Activated gamma-delta T cell treated with anti-CD3 and anti-CD28 coated beads, Interleukin-2, amount 50 U/mL, for 16 hours (primary cell): ENCODE results near the gene MUSTN1.

Experiments
- DNase-seq: peaks from one replicate; pipeline ENCODE4 v3.0.0-alpha.2; 2020; ENCODE audit warnings: low read depth

The MUSTN1 gene

DNA sequence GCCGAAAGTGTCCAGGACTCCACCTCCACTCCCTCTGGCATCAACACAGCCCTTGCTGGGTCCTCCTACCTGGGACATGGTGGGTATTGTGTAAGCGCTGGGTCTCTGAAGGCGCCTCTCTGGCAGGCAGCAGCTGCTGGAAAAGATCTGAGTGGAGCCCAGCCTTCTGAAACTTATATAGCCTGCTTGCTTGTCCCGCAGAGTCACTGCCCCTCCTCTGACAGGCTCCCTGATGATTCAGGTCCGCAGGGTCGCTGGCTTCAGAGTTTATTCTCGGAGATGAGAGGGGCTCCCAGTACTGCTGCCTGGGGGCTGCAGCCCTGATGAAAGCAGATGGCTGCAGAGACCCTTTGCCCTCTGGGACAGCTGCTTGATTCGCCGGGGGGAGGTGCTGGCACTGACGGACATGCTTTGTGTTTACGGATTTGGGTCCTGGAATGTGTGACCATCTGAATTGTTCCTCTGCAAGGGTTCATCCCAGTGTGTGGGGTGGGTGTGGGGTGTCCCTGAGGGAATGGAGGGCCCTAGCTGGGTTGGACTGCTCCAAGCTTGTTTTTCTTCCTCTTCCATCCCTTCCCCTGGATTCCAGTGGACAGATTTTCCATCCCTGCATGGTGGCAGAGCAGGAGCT lies at the start of gene MUSTN1:
MUSTN1 (minus strand) TSS at position 149 of the 631 bp plus-strand sequence; CDS start at position 78, 71 bp downstream.
- no peak for DNase-seq

GRCh38 chr3:52882377-52882776 lies 47.6 kb upstream of the MUSTN1 start:
- DNase-seq: no peak

- DNase-seq: no peak
Measured at GRCh38 chr3:52881871-52882270, 47.1 kb upstream of the MUSTN1 start.

- DNase-seq: no peak
Measured at GRCh38 chr3:52880474-52880873, 45.7 kb upstream of the MUSTN1 start.

DNA sequence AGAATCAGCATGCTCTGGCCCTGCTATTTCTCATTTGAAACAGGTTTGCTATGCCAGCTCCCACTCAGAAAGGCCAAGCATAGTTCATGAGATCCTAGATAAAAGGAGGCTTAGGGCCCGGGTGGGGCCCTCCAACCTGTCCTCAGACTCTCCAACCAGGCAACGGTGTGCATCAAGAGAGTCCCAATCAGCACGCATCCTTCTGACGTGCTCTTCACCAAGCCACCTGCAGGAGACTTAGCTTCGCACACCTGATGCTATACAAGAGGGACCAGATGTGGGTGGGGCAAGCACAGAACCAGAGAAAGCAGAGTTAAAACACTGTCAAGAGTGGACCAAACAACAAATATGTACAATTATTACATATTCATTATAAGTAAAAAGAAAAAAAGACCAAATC lies 45.2 kb upstream of the MUSTN1 start:
- no peak for DNase-seq

- DNase-seq: no peak
Measured at GRCh38 chr3:52879581-52879980, 44.8 kb upstream of the MUSTN1 start.

GRCh38 chr3:52879090-52879489 lies 44.3 kb upstream of the MUSTN1 start:
- no peak for DNase-seq

DNA sequence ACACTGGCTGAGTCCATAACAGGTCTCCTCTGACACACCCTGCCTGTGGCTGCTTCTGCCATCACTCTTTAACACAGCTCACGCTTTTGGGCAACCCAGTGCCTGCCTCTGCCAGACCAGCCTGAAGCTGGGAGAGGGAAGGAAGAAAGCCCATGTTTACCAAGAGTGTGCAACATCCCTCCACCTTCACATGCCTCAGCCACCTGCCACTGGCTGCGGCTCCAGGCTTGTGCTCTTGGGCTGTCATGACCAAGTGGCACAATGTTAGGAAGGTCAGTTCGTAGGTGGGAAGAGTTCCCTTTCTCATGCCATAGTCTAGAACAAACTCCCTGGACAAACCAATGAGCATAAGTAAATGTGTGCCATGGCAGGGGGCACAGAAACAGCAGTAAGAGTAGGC lies 42.3 kb upstream of the MUSTN1 start:
- DNase-seq: no peak

- no peak for DNase-seq
Measured at GRCh38 chr3:52874864-52875587, 40.2 kb upstream of the MUSTN1 start.

- DNase-seq: no peak
Measured at GRCh38 chr3:52874160-52874701, 39.4 kb upstream of the MUSTN1 start.

GRCh38 chr3:52873433-52874159 lies 38.8 kb upstream of the MUSTN1 start:
- no peak for DNase-seq

GRCh38 chr3:52872245-52872644 lies 37.4 kb upstream of the MUSTN1 start:
- no peak for DNase-seq

DNA sequence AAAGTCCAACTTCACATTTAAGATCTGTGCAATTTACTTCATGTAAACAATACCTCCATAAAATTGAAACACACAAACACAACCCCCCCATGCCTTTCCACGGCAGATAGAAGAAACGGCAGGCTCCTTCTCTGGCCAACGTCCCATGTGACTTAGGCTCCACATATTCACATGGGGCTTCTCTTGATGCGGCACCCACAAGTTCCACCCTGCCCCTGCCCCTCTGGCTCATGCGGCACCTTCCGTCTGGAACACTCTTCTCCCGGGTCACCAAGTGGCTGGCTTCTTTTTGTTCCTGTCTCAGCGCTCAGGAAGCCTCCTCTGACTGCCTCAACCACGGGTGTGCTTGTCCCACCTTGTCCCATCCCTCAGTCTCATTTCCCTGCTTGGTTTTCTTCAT lies 36.9 kb upstream of the MUSTN1 start:
- DNase-seq: no peak

DNA sequence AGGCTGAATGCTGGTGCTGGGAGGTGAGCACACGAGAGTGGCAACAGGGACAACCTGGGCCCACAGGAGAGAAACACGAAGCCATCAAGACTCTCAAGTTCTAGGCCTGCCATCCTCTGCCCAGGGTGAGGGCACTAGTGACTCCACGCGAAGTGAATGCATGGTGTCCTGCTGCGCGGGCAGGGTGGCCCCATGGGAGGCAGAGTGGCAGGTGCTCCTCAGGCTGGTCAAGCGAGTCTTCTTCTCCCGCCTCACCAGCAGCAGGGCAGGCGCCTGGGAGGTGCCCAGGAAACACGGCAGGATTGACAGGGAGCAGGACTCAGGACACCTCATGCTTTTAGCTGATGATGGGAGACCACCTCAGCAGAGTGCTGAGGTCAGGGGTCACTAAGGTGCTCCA lies 35.7 kb upstream of the MUSTN1 start:
- no peak for DNase-seq

- no peak for DNase-seq
Measured at GRCh38 chr3:52866427-52866826, 31.6 kb upstream of the MUSTN1 start.

DNA sequence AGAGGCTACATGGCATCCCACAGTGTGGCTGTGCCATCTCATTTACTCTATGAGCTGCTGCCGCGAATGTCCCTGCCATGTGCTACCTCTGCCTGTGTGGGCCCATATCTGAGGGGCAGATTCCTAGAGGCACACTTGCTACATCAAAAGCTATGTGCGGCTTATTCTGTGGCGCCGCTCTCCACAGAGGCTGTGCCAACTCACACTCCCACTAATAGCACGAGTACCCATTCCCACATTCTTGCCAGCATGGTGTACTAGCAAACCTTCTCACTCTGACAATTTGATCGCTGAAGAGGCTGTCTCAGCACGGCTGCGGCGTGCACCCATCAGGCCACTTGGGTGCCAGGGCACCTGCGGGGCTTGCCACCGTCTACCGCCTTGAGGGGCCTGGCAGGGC lies 31.2 kb upstream of the MUSTN1 start:
- DNase-seq: no peak

DNA sequence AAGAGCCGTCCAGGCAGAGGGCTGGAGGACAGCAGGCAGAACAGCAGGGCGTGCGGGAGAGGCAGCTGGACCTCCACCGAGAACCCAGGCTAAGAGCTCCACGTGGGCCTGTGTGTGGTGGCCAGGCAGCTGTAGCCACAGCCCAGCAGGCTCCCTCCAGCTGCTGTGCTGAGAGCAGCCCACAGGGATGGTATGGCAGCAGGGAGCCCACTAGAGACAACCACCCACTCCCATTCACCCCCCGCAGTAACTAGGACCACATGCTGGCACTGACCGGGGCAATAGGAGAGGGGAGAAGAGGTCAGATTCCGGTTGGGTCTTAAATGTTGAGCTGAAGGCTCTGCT lies 25.6 kb upstream of the MUSTN1 start:
- no peak for DNase-seq

DNA sequence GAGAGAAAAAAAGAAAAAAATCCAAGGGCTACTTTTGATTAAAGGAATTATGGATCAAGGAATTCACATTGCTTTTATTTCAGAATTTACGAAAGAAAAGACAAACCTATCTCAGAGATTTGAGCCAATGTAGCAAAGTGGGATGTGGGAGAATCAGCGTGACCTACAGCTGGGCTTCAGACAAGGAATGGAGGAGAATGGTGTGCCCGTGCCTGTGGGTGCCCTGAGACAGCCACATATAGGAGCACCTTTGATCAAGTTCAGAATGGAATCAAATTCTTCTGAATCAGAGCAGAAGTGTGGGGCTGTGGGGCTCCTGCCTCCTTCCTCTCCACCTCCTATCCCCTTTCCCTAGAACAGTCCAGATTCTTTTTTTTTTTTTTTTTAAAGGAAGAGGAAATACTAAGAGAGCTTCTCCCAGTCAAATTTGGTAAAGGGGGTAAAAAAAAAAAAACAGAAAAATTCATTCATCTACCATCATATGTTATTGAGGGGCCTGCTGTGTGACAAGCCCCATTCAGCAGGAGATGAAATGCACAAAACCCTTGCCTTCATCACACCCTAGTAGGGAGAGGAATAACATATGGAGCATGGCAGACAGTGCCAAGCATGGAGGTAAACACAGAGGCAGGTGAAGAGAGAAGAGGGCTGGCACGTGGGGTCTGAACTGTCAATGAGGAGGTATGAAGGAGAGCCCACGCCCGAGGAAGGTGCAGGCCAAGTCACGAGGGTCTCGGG lies 25.0 kb upstream of the MUSTN1 start:
- DNase-seq: no peak

DNA sequence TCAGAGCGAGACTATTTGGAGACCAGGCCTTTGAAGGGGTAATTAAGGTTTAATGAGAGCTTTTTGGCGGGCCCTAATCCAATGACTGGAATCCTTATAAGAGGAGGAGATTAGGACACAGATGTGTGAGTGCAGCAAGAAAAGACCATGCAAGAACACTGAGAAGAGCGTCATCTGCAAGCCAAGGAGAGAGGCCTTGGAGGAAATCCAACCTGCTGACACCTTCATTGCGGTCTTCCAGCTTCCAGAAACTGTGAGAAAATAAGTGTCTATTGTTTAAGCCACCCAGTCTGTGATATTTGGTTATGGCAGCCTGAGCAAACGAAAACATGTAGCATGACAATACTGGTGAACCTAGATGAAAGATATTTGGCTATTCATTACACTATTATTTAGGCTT lies 23.0 kb upstream of the MUSTN1 start:
- DNase-seq: no peak

DNA sequence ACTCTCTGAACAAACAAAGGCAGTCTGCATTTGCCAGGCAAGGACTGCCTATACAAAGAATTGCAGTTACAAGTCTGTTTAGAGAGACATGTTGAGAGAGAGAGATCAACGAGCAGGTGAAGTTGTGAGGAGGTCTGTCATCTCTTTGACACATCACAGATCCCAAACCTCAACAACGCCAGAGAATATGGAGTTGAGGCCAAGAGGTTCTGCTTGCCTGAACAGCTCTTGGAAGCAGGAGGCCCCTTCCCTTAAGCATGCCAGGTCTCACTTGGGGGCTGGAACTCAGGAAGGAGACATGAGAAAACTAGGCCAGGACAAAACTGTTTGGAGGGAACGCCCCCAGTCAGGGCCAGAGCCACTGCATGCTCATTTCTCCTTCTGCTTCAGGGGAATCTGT lies 22.3 kb upstream of the MUSTN1 start:
- no peak for DNase-seq

DNA sequence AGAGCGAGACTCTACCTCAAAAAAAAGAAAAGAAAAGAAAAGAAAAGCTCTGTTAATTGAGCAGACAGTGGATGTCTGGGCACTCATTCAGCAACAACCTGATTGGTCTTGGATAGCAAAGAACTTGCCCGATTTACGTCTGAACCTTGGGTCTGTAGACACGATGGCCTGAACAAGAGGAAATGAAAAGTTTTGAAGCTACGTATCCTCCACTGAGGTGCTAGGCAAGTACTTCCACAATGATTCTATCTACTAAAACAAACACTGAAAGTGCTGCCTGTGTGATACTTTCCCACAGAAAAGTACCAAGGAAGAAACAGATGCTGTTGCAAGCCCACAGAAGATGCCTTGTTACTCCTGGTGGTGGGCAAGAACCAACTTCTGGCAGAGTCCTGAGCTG lies 21.8 kb upstream of the MUSTN1 start:
- no peak for DNase-seq

DNA sequence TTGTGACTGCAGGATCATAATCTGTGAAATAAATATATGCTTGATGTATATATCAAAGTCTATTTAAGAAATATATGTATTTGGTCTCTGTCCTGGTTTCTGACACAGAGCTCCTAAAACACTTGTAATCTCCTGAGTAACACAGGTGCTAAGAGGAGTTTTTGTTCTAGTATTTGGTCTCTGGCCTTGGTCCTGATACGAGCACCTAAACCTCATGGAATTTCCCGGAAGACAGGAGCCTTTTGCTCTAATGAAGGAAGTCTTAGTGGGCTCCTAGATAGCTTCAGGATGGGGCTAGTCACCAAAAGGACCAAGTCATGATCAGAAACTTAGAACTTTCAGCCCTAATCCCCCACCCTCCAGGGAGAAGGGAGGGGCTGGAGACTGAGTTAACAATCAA lies 19.2 kb upstream of the MUSTN1 start:
- no peak for DNase-seq
